IPS DF 6.9 (cell line): Measurements from ENCODE around the gene MAP4K4.
A peak's percentile ranks its signal among the peaks of the same experiment; 100 is the strongest.

Experiments used
- DNase-seq: peaks from one replicate; pipeline ENCODE4 v3.0.0-alpha.2; 2013; ENCODE audit warnings: low read depth, low spot score
- H3K27ac ChIP-seq: one replicate; pipeline ENCODE4 v1.5.1; 2013; ENCODE audit warnings: low read length, control low read depth
- H3K27me3 ChIP-seq: 2 replicates; pipeline ENCODE4 v1.6.1; 2013; ENCODE audit warnings: mild to moderate bottlenecking, low read length; ENCODE audit not compliant: control insufficient read depth, insufficient read depth
- H3K36me3 ChIP-seq: 2 replicates; pipeline ENCODE4 v1.6.1; 2013; ENCODE audit warnings: low read length; ENCODE audit not compliant: control insufficient read depth, insufficient read depth
- H3K4me1 ChIP-seq: 2 replicates; pipeline ENCODE4 v1.6.1; 2013; ENCODE audit warnings: low read length; ENCODE audit not compliant: control insufficient read depth, insufficient read depth
- H3K4me3 ChIP-seq: 2 replicates; pipeline ENCODE4 v1.5.1; 2013; ENCODE audit warnings: mild to moderate bottlenecking, low read length
- H3K9me3 ChIP-seq: 2 replicates; pipeline ENCODE4 v1.6.1; 2013; ENCODE audit warnings: low read length, inconsistent platforms; ENCODE audit not compliant: control insufficient read depth, insufficient read depth
- WGBS: extraction: QIAGEN DNeasy Blood & Tissue Kit; methylation state at CpG from one replicate; pipeline ENCODE4 v1.1.7; 2013; ENCODE audit warnings: mixed read lengths, missing lambda C conversion rate; ENCODE audit not compliant: insufficient read length, insufficient coverage; 5-methylcytosine and 5-hydroxymethylcytosine counted together

The MAP4K4 gene

DNA sequence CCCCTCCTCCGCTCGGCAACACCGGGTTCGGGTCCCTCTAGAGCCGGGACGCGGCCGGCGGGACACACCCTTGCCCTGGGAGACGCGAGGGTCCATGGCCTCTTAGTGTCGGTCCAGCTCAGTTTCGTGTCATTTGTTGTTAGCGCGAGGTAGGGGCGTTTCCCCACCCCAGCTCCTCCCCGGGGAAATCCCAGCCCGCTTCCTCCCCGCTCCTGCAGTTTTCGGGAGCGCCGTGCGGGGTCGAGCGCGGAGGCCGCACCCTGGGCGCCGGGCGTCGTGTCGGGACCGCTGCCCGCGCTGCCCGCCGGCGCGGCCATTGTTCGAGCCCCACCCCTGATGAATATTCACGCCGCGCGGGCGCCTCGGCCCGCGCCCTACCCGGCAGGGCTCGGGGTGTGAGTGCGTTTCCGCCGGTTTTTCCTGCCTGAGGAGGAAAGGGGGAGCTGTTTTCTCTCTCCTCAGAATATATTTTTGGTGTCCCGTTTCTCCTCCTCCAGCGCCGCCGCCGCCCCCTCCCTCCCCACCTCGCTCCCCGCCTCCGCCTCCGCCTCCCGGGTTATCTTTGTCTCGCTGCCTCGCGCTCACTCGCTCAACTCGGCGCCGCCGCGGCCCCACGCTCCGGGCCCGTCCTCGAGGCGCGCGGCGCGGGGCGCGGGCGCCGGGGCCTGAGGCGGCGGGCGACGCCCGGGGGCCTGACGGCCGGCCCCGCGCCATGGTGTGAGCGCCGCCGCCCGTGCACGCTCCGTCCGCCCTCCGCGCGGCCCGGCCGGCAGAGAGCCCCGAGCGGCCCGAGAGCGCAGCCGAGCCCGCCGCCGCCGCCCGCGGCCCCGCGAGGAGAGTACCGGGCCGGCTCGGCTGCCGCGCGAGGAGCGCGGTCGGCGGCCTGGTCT lies at the start of gene MAP4K4:
Gene MAP4K4 (plus strand): TSS at position 584 of the 890 bp plus-strand sequence. CDS start 374 bp downstream, outside the sequence.
- Histone ChIP-seq H3K27me3 (no peaks in the 10 kb centered on the region; the same call in 1 of the 2 replicates), H3K9me3 (no peaks in the 10 kb centered on the region), H3K36me3 (no peaks in the 10 kb centered on the region), H3K4me1 (peaks cover 3% of the 10 kb centered on the region; the same call in 1 of the 2 replicates), H3K27ac (no peak within 1 kb of the TSS), H3K4me3 (peak within 1 kb of the TSS; percentile 92)
- peak; percentile 18 for DNase-seq
- no CpG with 5 or more reads among the region's 129 CpGs for WGBS

- H3K4me3 ChIP-seq: no peak overlapping the region
- no peaks in the 10 kb centered on the region for H3K27me3 ChIP-seq
- DNase-seq: no peak
- no peaks in the 10 kb centered on the region for H3K4me1 ChIP-seq
- H3K9me3 ChIP-seq: no peaks in the 10 kb centered on the region
- H3K36me3 ChIP-seq: no peaks in the 10 kb centered on the region
- WGBS: no CpG with 5 or more reads among the region's 7 CpGs
- no peak overlapping the region for H3K27ac ChIP-seq
Measured at GRCh38 chr2:101653469-101653868, 44.0 kb upstream of the MAP4K4 start.

DNA sequence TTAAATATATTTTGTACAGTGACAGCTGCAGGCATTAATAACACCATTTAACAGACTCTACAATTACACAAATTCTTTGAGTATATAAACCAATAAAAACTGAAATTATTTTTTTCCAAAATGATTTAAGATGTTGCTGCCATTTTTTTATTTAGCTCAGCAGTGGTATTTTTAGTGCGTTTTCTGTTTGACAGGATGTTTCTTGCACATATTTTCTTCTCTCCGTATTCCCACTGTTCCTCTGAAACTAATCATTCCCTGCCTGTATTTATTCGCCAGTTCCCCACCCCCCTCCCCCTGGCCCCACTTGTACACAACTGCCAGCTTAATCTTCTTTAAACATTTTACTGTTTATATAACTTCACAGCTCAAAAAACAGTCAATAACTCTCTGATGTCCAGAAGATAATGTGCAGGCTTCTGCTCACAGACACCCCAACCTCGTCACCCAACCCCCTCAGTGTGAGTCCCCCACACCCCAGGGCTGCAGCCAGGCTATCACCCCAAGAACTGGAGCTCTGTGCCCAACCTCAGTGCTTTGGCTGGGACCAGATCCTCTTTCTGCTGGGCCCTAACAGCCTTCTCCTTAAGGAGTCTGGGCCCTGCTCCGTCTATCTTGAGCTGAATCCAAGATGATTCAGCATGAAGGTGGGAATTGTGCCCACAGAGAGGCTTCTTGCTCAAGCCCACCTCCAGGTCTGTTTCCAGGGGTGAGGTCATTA lies 41.6 kb upstream of the MAP4K4 start:
- H3K9me3 ChIP-seq: no peaks in the 10 kb centered on the region
- no peaks in the 10 kb centered on the region for H3K27me3 ChIP-seq
- H3K27ac ChIP-seq: no peak overlapping the region
- no peak for DNase-seq
- WGBS: no CpG with 5 or more reads among the region's 5 CpGs
- H3K36me3 ChIP-seq: no peaks in the 10 kb centered on the region
- H3K4me3 ChIP-seq: no peak overlapping the region
- no peaks in the 10 kb centered on the region for H3K4me1 ChIP-seq

DNA sequence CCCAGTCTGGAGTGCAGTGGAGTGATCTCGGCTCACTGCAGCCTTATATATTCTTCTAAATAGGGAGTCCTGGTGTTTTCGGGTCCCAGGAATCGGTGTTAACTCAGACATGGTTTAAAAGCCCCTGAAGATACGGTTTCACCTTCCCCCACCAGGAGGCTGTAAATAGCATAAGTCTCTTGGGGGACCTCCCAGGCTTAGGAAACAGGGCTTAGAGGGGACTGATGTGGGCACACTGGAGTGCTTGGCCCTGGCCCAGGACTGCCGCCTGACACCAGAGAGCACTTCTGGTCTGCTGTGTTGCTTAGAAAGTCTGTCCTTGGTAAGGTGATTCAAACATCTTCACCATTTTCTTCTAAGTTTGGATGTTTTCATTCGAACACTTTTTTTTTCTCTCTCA lies 39.7 kb upstream of the MAP4K4 start:
- no peak for DNase-seq
- no peak overlapping the region for H3K4me3 ChIP-seq
- no peaks in the 10 kb centered on the region for H3K36me3 ChIP-seq
- H3K27me3 ChIP-seq: no peaks in the 10 kb centered on the region
- no CpG with 5 or more reads among the region's 6 CpGs for whole genome bisulfite sequencing
- H3K4me1 ChIP-seq: no peaks in the 10 kb centered on the region
- H3K27ac ChIP-seq: no peak overlapping the region
- no peaks in the 10 kb centered on the region for H3K9me3 ChIP-seq

GRCh38 chr2:101658387-101658786 lies 39.1 kb upstream of the MAP4K4 start:
- Histone ChIP-seq H3K27ac (no peak overlapping the region), H3K36me3 (no peaks in the 10 kb centered on the region), H3K4me3 (no peak overlapping the region), H3K27me3 (no peaks in the 10 kb centered on the region), H3K4me1 (no peaks in the 10 kb centered on the region), H3K9me3 (no peaks in the 10 kb centered on the region)
- DNase-seq: no peak

DNA sequence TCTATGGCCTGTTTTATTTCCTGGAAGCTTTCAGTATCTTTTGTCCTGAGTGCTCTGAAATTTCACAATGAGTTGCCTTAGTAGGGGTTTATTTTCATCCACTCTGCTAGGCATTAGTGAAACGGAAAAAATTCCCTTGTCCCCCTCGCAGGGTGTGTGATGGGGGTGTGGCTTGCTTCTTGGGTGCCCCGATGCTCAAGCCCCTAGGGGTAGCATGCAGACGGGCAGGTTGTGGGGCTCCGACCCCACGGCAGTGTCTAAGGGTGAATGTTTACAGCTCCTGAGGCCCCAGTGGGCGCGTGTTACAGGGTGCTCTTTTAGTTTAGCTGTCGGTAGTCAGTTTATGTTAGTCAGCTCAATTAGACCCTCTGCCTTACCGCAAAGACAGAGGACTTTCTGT lies 32.2 kb upstream of the MAP4K4 start:
- DNase-seq: no peak
- Histone ChIP-seq H3K4me1 (no peaks in the 10 kb centered on the region), H3K27me3 (no peaks in the 10 kb centered on the region), H3K27ac (no peak overlapping the region), H3K4me3 (no peak overlapping the region), H3K9me3 (no peaks in the 10 kb centered on the region), H3K36me3 (no peaks in the 10 kb centered on the region)
- no CpG with 5 or more reads among the region's 10 CpGs for WGBS

DNA sequence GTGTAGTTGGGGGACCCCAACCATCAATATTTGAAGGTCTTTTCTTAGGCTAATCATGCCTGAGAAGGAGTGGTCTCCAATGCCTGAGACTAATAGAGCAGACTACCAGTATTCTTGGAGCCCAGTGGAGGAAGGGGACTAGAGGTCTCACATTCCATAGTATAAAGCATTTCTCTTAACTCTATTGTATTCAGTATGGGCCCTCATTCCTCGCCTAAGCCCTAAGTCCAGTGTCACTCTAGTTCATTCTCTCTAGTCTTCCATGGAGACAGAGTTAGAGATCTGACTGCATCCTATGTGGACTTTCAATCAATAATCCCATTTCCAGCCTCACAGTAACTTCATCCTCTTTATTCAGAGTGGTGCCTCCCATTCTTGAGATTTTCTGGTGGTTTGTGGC lies 29.7 kb upstream of the MAP4K4 start:
- no peaks in the 10 kb centered on the region for H3K4me1 ChIP-seq
- DNase-seq: no peak
- H3K36me3 ChIP-seq: no peaks in the 10 kb centered on the region
- no peak overlapping the region for H3K4me3 ChIP-seq
- H3K27me3 ChIP-seq: no peaks in the 10 kb centered on the region
- H3K27ac ChIP-seq: no peak overlapping the region
- no peaks in the 10 kb centered on the region for H3K9me3 ChIP-seq
- no CpG with 5 or more reads among the region's 1 CpG for WGBS

DNA sequence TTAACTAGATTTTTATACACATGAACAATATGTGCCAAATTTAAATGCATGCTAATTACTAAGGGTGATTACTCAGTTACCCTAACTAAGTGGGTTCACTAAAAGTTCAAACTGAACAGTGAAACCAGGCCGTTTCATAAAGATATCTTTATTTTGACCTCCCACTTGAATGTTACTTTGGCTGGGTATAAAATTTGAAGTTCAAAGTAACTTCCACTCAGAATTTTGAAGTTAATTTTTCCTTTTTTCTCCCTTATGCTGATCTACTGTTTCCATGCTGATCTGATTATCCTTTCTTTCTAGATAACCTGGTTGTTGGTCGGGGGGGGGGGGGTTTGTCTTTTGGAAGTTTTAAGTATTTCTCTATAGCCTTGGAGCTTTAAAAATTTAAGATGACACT lies 25.5 kb upstream of the MAP4K4 start:
- no peaks in the 10 kb centered on the region for H3K36me3 ChIP-seq
- no peak for DNase-seq
- no peak overlapping the region for H3K4me3 ChIP-seq
- H3K27me3 ChIP-seq: no peaks in the 10 kb centered on the region
- no peaks in the 10 kb centered on the region for H3K4me1 ChIP-seq
- H3K27ac ChIP-seq: no peak overlapping the region
- no CpG with 5 or more reads among the region's 2 CpGs for WGBS
- H3K9me3 ChIP-seq: no peaks in the 10 kb centered on the region

GRCh38 chr2:101673920-101674319 lies 23.6 kb upstream of the MAP4K4 start:
- H3K4me3 ChIP-seq: no peak overlapping the region
- no peak for DNase-seq
- no peaks in the 10 kb centered on the region for H3K27me3 ChIP-seq
- H3K36me3 ChIP-seq: no peaks in the 10 kb centered on the region
- no peaks in the 10 kb centered on the region for H3K4me1 ChIP-seq
- WGBS: no CpG with 5 or more reads among the region's 5 CpGs
- no peaks in the 10 kb centered on the region for H3K9me3 ChIP-seq
- H3K27ac ChIP-seq: no peak overlapping the region

DNA sequence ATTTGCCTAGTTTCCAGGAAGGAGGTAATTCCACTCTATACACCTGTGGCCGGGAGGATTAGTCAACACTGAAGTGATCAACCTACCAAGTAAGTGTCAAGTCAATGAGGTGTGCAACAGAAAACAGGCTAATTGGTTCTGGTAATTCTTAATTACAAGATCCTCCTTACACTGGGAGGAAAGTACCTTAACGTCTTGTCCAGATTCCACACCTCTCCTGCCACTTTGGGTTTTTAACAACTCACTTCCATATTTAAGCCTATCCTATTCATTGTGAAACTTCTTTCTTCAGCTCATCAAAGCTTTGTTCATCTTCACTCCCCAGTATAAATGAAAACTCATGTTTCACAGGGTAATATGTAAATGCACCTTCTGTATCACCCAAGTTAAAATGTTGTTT lies 22.0 kb upstream of the MAP4K4 start:
- no peak for DNase-seq

More for the DNA sequence above, 22.0 kb upstream of the MAP4K4 start:
- Histone ChIP-seq H3K4me3 (no peak overlapping the region), H3K4me1 (no peaks in the 10 kb centered on the region), H3K27ac (no peak overlapping the region), H3K27me3 (no peaks in the 10 kb centered on the region), H3K36me3 (no peaks in the 10 kb centered on the region), H3K9me3 (no peaks in the 10 kb centered on the region)
- WGBS: no CpG with 5 or more reads among the region's 2 CpGs
